DOHH2 (cell line): ENCODE measurements around the gene AQP6.

Source experiments
- CTCF ChIP-seq: fragments of 200-600 bp; sonication (generic); IDR thresholded peaks from one replicate; pipeline ENCODE4 v1.5.1; 2014; ENCODE audit warnings: antibody characterized with exemption, mild to moderate bottlenecking, low read depth, low read length; ENCODE audit not compliant: poor library complexity, severe bottlenecking
- EZH2phosphoT487 ChIP-seq: fragments of 200-600 bp; sonication (generic); IDR thresholded peaks from 2 replicates; pipeline ENCODE4 v1.6.1; 2017; ENCODE audit warnings: borderline replicate concordance, mild to moderate bottlenecking, antibody characterized with exemption, low read length, moderate library complexity, mixed read lengths

GRCh38 chr12:49975318-49975761, 2.6 kb downstream of the AQP6 start:
- no peak for TF ChIP-seq CTCF
- no peak for TF ChIP-seq EZH2phosphoT487
